NCI-H2029 treated with DMSO at 0.1 percent for 48 hours (cell line): ENCODE data around the gene DAPL1.

Experiments used
- DNase-seq: peaks from one replicate; lab custom pipeline; 2025; lab: John Stamatoyannopoulos, UW

DAPL1 gene

GRCh38 chr2:158777077-158777476, 18.0 kb upstream of the DAPL1 start:
- DNase-seq, result no peak

DNA sequence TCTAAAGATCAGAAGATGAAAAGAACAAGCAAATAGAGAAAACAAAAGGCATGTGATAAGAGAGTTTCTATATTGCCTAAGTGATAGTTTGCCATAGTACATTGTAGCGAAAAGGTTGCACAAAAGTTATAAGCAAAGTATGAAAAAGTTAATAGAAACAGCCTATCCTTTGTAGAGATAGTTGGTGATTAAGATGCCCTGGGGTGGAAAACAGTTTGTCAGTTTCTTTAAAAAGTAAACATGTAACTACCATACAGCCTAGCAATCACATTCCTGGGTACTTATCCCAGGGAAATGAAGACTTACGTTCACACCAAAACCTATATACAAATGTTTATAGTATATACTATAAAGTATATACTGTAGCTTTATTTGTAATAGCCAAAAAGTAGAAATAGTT, 16.9 kb upstream of the DAPL1 start:
- no peak for DNase-seq

DNA sequence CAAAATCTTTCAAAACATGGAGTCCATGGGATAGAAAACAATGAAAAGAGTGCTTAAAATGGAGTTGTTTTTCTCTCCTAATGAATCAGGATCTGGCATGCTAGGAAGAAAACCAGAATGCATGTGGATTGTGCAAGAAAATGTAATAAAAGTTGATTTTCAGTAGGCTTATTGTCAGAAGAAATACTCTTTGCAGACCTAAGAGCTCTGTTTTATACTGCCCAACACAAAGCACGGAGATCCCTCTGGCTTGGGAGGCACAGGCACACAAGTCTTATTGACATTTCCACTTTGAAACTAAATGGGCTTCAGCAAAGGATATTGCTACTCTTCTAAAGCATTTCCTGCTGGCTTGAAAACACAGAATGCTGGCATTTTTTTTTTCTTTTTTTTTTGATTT, 15.5 kb upstream of the DAPL1 start:
- no peak for DNase-seq

DNA sequence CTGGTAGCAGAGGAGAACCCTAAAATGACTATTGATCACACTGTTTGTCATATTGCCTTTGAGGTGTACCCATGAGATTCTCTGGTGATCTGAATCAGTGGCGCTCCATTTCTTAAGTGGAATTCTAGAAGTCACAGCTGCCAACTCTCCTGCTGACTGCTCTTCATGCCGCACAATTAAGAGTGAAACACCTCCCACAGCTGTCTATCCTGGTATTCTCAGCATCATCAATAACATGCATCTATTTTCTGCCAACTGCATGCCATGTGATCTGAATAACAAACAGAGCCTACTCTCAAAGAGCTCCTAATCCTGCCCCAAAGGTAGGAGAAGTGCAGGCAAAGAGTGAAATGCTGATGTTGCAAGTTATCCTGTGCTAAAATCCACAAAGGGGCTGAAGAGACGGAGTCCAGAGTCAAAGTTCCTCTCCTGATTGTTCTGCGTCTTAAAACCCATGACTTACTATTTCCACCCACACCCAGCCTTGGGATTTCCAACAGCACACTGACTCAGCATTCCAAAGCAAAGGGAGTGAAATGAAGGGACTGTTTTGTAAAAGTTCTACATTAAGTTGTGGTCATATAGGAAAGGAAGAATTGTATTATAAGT, 13.7 kb upstream of the DAPL1 start:
- no peak for DNase-seq

- DNase-seq, result no peak
Measured at GRCh38 chr2:158782136-158782535, 13.0 kb upstream of the DAPL1 start.

DNA sequence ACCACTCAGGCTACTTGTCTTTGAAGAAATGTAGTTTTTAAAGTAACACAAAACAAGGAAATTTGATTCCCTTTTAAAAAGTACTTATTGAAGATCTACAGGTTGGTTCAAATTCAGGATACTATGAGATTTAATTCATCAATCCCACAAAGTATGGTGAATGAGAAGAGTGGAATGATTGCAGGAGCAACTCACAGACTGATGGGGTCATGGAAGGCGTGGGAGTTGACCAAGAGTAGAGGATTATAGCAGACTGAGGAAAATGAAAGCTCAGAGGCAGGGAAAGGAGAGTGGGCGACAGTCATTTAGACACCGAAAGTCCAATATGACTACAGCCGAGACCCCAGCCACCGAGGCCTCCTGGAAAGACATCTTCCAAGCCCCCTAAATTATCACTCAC, 12.5 kb upstream of the DAPL1 start:
- DNase-seq, result no peak

DNA sequence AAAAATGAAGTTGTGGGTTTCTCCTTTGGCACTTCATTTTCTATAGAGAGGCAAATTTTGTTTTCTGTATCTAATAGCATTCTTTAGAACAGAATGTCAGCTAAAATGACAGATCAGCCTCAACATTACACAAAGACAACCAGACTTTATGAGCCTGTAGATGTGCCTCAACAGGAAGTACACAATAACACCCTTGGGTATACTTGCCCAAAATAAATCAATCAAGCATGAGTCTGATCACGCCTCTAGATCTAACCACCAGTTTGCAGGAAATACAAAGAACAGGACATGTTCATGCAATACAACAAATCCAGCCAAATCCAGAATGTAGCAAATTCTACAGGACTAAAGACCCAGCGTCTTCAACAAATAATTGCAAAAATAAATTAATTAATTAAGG, 11.2 kb upstream of the DAPL1 start:
- no peak for DNase-seq

DNA sequence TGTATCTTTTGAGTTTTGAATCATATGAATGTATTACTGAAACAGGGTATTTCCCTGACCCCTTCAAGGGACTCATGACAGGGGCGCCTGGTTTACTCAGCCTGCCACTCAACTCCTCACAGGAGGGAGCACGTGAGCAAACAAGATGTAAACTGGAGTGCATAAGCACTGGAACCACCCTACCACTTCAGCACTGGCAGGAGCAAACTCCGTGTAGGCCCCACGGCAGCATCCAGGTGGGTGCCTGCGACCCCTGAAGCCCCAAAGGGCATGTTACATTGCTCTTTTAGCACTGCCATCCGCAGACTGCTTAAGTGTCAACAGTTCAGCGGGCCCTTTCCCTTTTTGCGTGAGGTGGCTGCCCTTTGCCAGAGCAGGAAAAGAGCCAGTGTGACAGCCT, 8.2 kb upstream of the DAPL1 start:
- DNase-seq, result peak; percentile 22

GRCh38 chr2:158788951-158789350, 6.2 kb upstream of the DAPL1 start:
- DNase-seq, result no peak

DNA sequence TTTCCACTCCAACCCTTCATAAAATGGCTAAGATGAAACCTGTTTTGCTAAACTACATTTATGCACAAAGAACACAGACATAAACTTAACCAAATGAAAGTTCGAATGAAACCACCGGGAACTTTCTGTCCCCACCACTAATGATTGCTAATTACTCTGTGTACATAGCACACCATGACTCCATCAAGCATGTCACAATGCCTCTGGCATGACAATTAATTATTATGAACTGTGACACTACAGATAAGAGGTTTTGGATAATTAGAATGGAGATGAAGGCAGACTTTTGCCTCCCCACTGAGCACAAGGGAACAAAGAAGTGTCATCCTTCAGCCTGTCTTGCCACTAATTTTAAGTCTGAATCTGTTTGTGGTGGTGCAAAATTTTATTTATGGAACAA, 1.5 kb downstream of the DAPL1 start:
- no peak for DNase-seq

DNA sequence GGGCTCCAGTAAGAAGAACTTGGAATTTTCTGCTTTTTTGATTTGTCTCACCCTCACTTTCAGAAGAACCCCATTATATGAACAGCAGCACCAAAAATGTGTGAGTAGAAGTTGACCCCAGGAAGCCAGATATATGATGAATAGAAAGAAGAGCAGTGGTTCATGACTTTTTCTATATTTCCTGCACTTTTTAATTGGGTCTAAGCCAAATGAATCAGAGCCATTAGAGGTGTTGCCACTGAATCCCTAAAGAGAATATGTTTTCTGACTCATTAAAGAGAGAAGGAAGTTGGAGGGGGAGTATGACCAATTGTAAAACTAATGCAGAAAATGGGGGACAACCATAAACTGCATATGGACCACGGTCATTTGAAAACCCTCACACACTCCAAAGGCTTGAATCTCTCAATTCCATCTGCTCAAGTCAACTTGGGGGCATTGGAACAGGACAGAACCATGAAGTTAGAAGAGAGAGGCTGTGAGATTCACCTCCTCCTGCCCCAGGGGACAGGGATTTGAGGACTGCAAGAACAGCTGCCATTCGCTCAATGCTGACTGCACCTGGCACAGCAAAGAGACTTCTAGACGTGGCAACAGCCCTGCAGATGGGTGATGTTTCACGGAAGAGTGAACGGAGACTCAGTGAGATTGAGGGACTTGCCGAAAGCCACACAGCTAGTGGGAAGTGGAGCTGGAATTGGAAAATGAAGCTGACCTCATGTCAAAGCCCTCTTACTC, 3.0 kb downstream of the DAPL1 start:
- no peak for DNase-seq

DNA sequence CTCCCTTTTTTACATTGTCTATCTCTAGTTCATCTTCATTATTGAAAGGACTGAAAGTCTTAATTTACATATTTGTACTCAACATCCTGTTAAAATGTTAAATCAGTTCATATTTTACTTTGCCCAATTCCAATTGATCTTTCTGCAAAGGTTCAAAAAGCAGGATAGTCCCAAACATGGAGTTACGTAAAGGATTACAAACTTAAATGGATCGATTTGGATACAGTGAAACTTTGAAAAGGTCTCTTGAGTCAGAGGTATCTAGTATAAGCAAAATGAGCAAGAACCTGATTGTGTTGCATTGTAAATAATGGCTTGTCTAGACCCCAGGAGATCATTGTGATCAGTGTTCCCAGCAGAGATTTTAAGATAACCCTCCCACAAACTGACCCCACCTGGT, 4.1 kb downstream of the DAPL1 start:
- DNase-seq, result no peak

GRCh38 chr2:158803506-158803905, 8.4 kb downstream of the DAPL1 start:
- no peak for DNase-seq

DNA sequence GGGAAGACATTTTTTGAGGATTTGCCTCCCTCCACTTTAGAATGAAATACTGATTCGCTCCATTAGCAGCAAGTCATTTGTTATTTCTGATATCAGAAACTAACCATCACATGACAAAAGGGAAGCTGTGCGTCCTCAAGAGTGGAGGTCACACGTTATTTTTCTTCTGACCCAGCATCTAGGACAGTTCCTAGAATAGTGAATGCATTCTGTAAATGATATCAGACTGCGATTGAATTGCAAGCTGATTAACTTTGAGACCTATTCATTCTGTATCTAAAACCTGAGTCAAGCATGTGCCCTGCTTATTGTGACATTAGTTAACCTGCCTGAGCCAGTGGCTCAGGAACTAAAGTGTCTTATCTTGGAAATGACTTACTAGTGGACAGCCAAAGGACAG, 10.1 kb downstream of the DAPL1 start:
- no peak for DNase-seq

DNA sequence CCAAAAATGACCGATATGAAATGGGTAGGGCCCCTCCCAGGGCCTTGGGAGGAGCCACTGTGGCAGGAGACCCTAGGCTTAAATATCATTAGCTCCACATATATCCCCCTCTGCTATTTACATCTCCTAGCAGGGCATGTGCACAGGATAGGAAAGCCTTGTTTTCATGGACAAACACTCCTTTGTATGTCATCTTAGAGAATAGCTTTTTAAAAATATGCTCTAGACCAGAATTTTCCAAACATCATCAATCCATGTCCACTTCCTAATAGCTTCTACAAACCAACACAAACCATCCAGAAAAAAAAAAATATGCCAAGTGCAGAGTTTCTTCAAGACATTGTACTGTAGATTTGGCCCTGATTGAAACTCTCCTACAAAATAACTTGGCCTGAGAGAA, 10.8 kb downstream of the DAPL1 start:
- DNase-seq, result no peak

- DNase-seq, result no peak
Measured at GRCh38 chr2:158806941-158807340, 11.8 kb downstream of the DAPL1 start.

DNA sequence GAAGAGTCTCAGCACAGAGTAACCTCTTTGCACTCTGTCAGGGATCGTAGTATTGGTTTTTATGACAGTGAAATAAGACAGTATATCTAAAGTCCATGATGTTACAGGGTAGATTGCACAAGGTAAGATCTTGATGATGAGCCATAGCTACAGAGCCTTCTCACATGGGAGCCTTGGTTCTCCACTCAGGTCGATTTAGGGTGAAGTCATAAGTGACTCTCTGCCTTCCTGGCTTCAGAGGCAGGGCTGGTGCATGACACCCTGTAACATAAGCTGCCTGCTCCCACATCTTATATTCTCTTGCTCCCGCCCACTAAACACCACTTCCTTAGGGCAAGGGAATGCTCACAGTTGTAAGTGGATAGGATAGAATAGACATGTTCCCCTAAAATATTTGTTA, 13.3 kb downstream of the DAPL1 start:
- DNase-seq, result no peak

- DNase-seq, result no peak
Measured at GRCh38 chr2:158809816-158810215, 14.7 kb downstream of the DAPL1 start.

GRCh38 chr2:158810731-158811460, 15.8 kb downstream of the DAPL1 start:
- no peak for DNase-seq

DNA sequence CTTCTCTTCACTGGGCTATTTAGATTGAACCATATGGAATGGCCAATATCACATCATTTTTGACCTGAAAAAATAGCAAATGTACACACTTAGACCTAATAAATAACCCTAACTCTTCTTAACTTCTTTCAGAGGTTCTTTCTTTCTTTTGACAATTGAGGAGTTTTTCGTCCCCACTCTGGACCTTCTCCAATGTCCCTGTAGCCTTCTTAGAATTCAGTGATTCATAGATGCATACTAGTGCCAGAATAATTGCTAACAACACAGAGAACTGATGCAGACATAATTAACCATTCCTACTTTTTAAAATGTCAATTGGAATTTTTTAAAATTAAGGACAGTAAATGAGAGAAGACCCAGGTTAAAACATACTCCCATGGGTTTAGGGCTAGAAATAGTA, 20.0 kb downstream of the DAPL1 start:
- DNase-seq, result no peak

GRCh38 chr2:158815658-158816057, 20.5 kb downstream of the DAPL1 start:
- no peak for DNase-seq

- DNase-seq, result no peak
Measured at GRCh38 chr2:158817588-158817987, 22.5 kb downstream of the DAPL1 start.

DNA sequence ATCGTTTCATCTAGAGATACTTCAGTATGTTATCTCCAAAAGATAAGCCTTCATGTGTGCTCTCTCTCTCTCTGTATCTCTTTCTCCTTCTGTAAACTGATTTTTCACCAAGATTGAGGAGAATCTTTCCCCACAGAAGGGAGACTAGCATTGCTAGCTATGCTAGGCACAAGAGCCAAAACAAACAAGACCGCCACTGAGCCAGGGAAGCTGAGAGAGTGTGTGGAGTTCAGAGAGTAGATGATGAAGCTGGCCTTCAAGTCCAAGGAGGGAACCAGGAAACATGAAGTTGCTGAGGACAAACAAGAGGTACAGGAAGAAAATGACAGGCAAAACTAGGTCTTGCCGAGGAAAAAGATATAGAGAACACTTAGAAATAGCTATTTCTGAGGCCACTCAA, 23.4 kb downstream of the DAPL1 start:
- peak; percentile 22 for DNase-seq
